Measurements from ENCODE around the gene KAT2A. TPM values are rescaled to one million over a fixed set of nuclear protein-coding genes. Genes with fewer than 3 reads are reported as not detected.

KAT2A gene
- total and polyA plus RNA-seq, 12 donors, result 16.0 to 671 (median 57.3) TPM

DNA sequence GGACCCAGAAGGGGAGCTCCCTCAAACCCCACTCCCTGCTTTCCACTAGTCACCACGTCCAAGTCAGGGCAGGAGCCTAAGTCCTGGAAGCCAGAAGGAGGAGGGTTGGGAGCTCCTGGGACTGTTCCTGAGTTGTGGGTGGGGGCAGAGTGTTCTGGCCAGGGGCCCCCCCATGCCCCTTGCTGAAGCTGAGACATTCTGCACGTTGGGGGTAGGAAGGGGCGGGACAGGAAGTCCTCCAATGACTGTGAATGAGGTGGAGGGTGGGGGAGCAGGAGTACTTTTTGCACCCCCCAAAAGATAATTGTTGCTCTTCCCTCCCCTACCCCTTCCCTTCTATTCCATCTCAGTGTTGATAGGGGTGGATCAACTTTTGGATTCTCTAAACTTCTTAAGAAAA lies 49.4 kb downstream of the KAT2A start:
- Histone ChIP-seq H3K27me3 (peaks cover 23% of the 10 kb centered on the region), H3K27ac (no peak overlapping the region), H3K4me1 (replicated peaks in 1 of 2) (peaks cover 4 to 8% of the 10 kb centered on the region in 2 donors), H3K36me3 (replicated peaks in 1 of 2) (no peaks in the 10 kb centered on the region), H3K9me3 (replicated peaks in 1 of 3) (no peaks in the 10 kb centered on the region), H3K4me3 (peak overlapping the region in 1 of 4 donors; percentile 50)
- 19 to 37% (median 25%) methylated on average over 2 to 3 of the region's 3 CpGs for WGBS, 4 donors
- TF ChIP-seq, protein P1, sequence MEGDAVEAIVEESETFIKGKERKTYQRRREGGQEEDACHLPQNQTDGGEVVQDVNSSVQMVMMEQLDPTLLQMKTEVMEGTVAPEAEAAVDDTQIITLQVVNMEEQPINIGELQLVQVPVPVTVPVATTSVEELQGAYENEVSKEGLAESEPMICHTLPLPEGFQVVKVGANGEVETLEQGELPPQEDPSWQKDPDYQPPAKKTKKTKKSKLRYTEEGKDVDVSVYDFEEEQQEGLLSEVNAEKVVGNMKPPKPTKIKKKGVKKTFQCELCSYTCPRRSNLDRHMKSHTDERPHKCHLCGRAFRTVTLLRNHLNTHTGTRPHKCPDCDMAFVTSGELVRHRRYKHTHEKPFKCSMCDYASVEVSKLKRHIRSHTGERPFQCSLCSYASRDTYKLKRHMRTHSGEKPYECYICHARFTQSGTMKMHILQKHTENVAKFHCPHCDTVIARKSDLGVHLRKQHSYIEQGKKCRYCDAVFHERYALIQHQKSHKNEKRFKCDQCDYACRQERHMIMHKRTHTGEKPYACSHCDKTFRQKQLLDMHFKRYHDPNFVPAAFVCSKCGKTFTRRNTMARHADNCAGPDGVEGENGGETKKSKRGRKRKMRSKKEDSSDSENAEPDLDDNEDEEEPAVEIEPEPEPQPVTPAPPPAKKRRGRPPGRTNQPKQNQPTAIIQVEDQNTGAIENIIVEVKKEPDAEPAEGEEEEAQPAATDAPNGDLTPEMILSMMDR (IDR thresholded peaks at IDR 0.05), result no peak
- TF ChIP-seq POLR2A (IDR thresholded peaks at IDR 0.05), result no peak
- intact Hi-C loops (cut with DNase I), result no loop called here
- no peak for DNase-seq

DNA sequence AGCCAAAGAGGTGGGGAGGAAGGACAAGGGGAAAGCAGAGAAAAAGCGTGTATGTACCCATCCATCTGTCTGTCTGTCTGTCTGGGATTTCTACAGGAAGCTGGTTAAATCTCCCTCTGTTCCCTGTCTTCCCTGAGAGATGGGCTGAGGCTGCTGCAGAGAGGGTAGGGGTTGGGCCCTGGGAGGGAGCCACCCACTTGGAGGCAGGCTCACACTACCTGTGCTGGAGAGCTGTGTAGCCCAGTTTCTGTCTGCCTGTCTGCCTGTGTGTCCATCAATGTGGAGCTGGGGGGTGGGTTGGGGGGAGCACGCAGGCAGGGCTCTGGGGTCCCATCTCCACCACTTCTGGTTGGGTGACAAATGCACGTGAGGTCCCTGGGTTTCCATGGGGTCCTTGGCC lies 52.2 kb downstream of the KAT2A start:
- TF ChIP-seq, protein P1 (IDR thresholded peaks at IDR 0.05), result no peak
- no peak for TF ChIP-seq POLR2A (IDR thresholded peaks at IDR 0.05)
- H3K36me3 ChIP-seq (replicated peaks in 1 of 2), result no peaks in the 10 kb centered on the region
- H3K9me3 ChIP-seq (replicated peaks in 1 of 3), result no peaks in the 10 kb centered on the region
- peaks cover 22% of the 10 kb centered on the region for H3K27me3 ChIP-seq
- no peak overlapping the region for H3K27ac ChIP-seq
- DNase-seq, result no peak
- WGBS, 4 donors, result 74 to 80% (median 78%) methylated on average over 1 to 3 of the region's 3 CpGs
- intact Hi-C loops (cut with DNase I), result loop anchor here in 1 of 2 donors (5.0 kb wide), 1 partner anchor 33 kb away; no protein-coding TSS in a partner anchor
- H3K4me3 ChIP-seq, result no peak overlapping the region
- H3K4me1 ChIP-seq (replicated peaks in 1 of 2), result peaks cover 4 to 8% of the 10 kb centered on the region in 2 donors

DNA sequence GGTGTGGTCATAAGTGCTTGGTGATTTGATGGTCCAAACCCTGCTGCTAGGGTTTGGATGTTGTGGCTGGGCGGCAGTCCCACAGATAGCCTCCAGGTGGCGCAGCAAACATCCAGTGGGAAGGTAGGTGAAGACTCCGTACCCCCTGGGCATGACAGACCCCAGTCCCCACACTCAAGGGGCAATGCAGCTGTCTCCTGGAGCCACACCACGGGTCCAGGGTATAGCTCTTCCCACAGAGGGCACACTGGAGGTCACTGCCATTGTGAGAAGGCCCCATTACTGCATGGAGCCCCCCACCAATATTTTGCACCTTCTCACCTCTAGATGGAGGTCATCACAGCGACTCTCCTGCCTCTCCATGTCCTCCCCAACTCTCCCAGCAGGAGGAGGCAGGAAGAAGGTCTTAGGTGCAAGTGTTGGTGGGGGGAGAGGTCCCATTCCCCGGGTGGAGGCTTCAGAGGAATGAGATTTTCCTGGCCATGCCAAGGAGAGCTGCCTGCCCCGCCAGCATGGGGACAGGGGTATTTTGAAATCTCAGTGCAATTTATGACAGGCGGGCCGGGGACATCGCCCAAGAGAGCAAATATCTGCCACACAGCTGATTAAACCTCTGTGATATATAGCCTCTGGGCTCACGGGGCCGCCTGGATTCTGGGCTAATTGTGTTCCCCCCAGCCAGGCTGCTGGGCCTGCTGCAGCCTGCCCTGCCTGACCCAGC lies 53.6 kb downstream of the KAT2A start:
- TF ChIP-seq POLR2A (IDR thresholded peaks at IDR 0.05), result no peak
- TF ChIP-seq, protein P1 (IDR thresholded peaks at IDR 0.05), result peak; percentile 64 to 92 (median 85)
- Histone ChIP-seq H3K27me3 (peaks cover 12% of the 10 kb centered on the region), H3K9me3 (replicated peaks in 1 of 3) (no peaks in the 10 kb centered on the region), H3K27ac (no peak overlapping the region), H3K4me1 (replicated peaks in 1 of 2) (peaks cover 1 to 5% of the 10 kb centered on the region in 2 donors), H3K4me3 (no peak overlapping the region), H3K36me3 (replicated peaks in 1 of 2) (no peaks in the 10 kb centered on the region)
- WGBS, 4 donors, result 28 to 69% (median 29%) methylated on average over 7 to 12 of the region's 12 CpGs
- intact Hi-C loops (cut with DNase I), result loop anchor here in 1 of 2 donors (5.0 kb wide), 1 partner anchor 35 kb away; no protein-coding TSS in a partner anchor
- peak; percentile 51 to 84 (median 68) for DNase-seq

DNA sequence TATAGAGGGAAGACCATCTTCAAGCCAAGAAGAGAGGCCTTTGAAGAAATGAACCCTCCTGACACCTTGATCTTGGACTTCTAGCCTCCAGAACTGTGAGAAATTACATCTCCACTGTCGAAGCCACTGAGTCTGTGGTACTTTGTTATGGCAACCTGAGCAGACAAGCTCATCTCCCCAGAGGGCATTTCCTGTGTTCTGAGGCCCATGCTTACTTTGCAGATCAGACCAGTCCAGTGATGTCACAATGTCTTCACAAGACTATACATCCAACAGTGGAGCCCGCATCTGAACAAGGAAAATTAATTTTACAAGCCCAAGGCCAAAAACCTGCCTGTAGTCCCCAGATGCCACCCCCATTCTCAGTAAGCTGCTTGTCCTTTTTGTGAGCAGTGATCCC lies 56.0 kb downstream of the KAT2A start:
- intact Hi-C loops (cut with DNase I), result loop anchor here in 1 of 2 donors (5.0 kb wide), 1 partner anchor 37 kb away; no protein-coding TSS in a partner anchor
- Histone ChIP-seq H3K9me3 (replicated peaks in 1 of 3) (no peaks in the 10 kb centered on the region), H3K4me1 (replicated peaks in 1 of 2) (no peaks in the 10 kb centered on the region), H3K27me3 (no peaks in the 10 kb centered on the region), H3K36me3 (replicated peaks in 1 of 2) (no peaks in the 10 kb centered on the region), H3K4me3 (no peak overlapping the region), H3K27ac (no peak overlapping the region)
- DNase-seq, result no peak
- no peak for TF ChIP-seq POLR2A (IDR thresholded peaks at IDR 0.05)
- TF ChIP-seq, protein P1 (IDR thresholded peaks at IDR 0.05), result no peak
- WGBS, 4 donors, result 54 to 79% (median 63%) methylated on average over 2 of the region's 2 CpGs

Other genes with a start within 250 kb of the KAT2A start
- 100 to 1,000 TPM in 2 of 9 donors, 10 to 100 TPM in 7; 61.8 to 190 (median 74.4) TPM for gene ACLY, start 202.4 kb downstream of the KAT2A start, total RNA-seq
- 100 to 1,000 TPM in 1 of 3 donors, 10 to 100 TPM in 2; 18.0 to 132 (median 22.7) TPM for gene ACLY, start 202.4 kb downstream of the KAT2A start, polyA plus RNA-seq
- gene ODAD4, start 190.8 kb downstream of the KAT2A start, total RNA-seq, result 1 to 10 TPM in 1 of 9 donors, under 1 TPM in 7, not detected in 1; 0.39 to 1.4 (median 0.46) TPM
- gene ODAD4, start 190.8 kb downstream of the KAT2A start, polyA plus RNA-seq, result 1 to 10 TPM; 1.2 to 3.5 (median 1.3) TPM
- 10 to 100 TPM; 28.8 to 78.5 (median 69.2) TPM for gene CNP, start 154.6 kb downstream of the KAT2A start, total RNA-seq
- gene CNP, start 154.6 kb downstream of the KAT2A start, polyA plus RNA-seq, result 10 to 100 TPM; 27.9 to 44.6 (median 34.2) TPM
- 10 to 100 TPM; 44.4 to 96.4 (median 66.2) TPM for gene DNAJC7, start 103.9 kb downstream of the KAT2A start, total RNA-seq
- gene DNAJC7, start 103.9 kb downstream of the KAT2A start, polyA plus RNA-seq, result 100 to 1,000 TPM; 102 to 148 (median 134) TPM
- 10 to 100 TPM; 22.9 to 56.8 (median 27.5) TPM for gene NKIRAS2, start 101.3 kb downstream of the KAT2A start, total RNA-seq
- gene NKIRAS2, start 101.3 kb downstream of the KAT2A start, polyA plus RNA-seq, result 10 to 100 TPM; 23.1 to 31.9 (median 31.4) TPM
- 1 to 10 TPM in 1 of 9 donors, under 1 TPM in 8; 0.14 to 1.1 (median 0.69) TPM for gene C17orf113, start 70.8 kb downstream of the KAT2A start, total RNA-seq
- gene C17orf113, start 70.8 kb downstream of the KAT2A start, polyA plus RNA-seq, result under 1 TPM; 0.20 to 0.72 (median 0.34) TPM
- under 1 TPM in 3 of 9 donors, not detected in 6; 0.07 to 0.11 (median 0.11) TPM for gene ZNF385C, start 22.9 kb downstream of the KAT2A start, total RNA-seq
- gene ZNF385C, start 22.9 kb downstream of the KAT2A start, polyA plus RNA-seq, result under 1 TPM; 0.11 to 0.16 (median 0.13) TPM
- gene DHX58, start 8.7 kb downstream of the KAT2A start, total RNA-seq, result 10 to 100 TPM; 17.9 to 40.8 (median 31.2) TPM
- 100 to 1,000 TPM in 1 of 3 donors, 10 to 100 TPM in 2; 16.3 to 117 (median 88.0) TPM for gene DHX58, start 8.7 kb downstream of the KAT2A start, polyA plus RNA-seq
- gene HSPB9, start 1.4 kb upstream of the KAT2A start, total RNA-seq, result under 1 TPM in 5 of 9 donors, not detected in 4; 0.14 to 0.27 (median 0.18) TPM
- under 1 TPM in 2 of 3 donors, not detected in 1; 0.20 to 0.72 TPM for gene HSPB9, start 1.4 kb upstream of the KAT2A start, polyA plus RNA-seq
- gene RAB5C, start 33.6 kb upstream of the KAT2A start, total RNA-seq, result 100 to 1,000 TPM in 8 of 9 donors, 10 to 100 TPM in 1; 96.9 to 216 (median 161) TPM
- gene RAB5C, start 33.6 kb upstream of the KAT2A start, polyA plus RNA-seq, result 100 to 1,000 TPM in 2 of 3 donors, 10 to 100 TPM in 1; 55.8 to 206 (median 115) TPM
- under 1 TPM in 7 of 9 donors, not detected in 2; 0.14 to 0.41 (median 0.19) TPM for gene KCNH4, start 59.8 kb upstream of the KAT2A start, total RNA-seq
- 1 to 10 TPM in 1 of 3 donors, under 1 TPM in 2; 0.13 to 1.0 (median 0.26) TPM for gene KCNH4, start 59.8 kb upstream of the KAT2A start, polyA plus RNA-seq
- gene HCRT, start 64.1 kb upstream of the KAT2A start, total RNA-seq, result not detected
- not detected for gene HCRT, start 64.1 kb upstream of the KAT2A start, polyA plus RNA-seq
- gene GHDC, start 73.1 kb upstream of the KAT2A start, total RNA-seq, result 100 to 1,000 TPM in 1 of 9 donors, 10 to 100 TPM in 8; 31.6 to 344 (median 71.1) TPM
- gene GHDC, start 73.1 kb upstream of the KAT2A start, polyA plus RNA-seq, result 10 to 100 TPM; 10.5 to 33.9 (median 30.4) TPM
- gene STAT5B, start 155.0 kb upstream of the KAT2A start, total RNA-seq, result 100 to 1,000 TPM in 6 of 9 donors, 10 to 100 TPM in 3; 30.3 to 128 (median 111) TPM
- 10 to 100 TPM; 44.7 to 70.6 (median 58.1) TPM for gene STAT5B, start 155.0 kb upstream of the KAT2A start, polyA plus RNA-seq
- gene STAT5A, start 167.1 kb upstream of the KAT2A start, total RNA-seq, result 100 to 1,000 TPM in 4 of 9 donors, 10 to 100 TPM in 5; 12.0 to 169 (median 84.2) TPM
- gene STAT5A, start 167.1 kb upstream of the KAT2A start, polyA plus RNA-seq, result 10 to 100 TPM; 22.6 to 51.4 (median 39.2) TPM

Data from adrenal gland (tissue), 12 donors.